Ecto neural progenitor cell (in vitro differentiated cells): ENCODE measurements around the gene SPRR2A.
"Not testable (repeated sequence)": the region's sequence is repeated elsewhere in the genome, so short reads cannot be mapped to it uniquely, and the experiment has no call there.

Experiments
- DNase-seq: peaks from one replicate; pipeline ENCODE4 v3.0.0-alpha.2; 2018; ENCODE audit warnings: low spot score

Gene SPRR2A

GRCh38 chr1:153024413-153024812, 32.9 kb downstream of the SPRR2A start:
- no peak for DNase-seq

- DNase-seq, result no peak
Measured at GRCh38 chr1:153023109-153023508, 34.2 kb downstream of the SPRR2A start.

GRCh38 chr1:153022340-153022739, 35.0 kb downstream of the SPRR2A start:
- DNase-seq, result not testable (repeated sequence)

- not testable (repeated sequence) for DNase-seq
Measured at GRCh38 chr1:153021829-153022228, 35.5 kb downstream of the SPRR2A start.

- not testable (repeated sequence) for DNase-seq
Measured at GRCh38 chr1:153011235-153011758, 46.0 kb downstream of the SPRR2A start.
